Measurements from ENCODE around the gene FGD6. TPM values are rescaled to one million over a fixed set of nuclear protein-coding genes. Genes with fewer than 3 reads are reported as not detected.

The FGD6 gene
- total and polyA plus RNA-seq, 2 donors (not counting 1 experiment from before 2014, with no cell fraction given): 3.3 to 4.7 TPM

DNA sequence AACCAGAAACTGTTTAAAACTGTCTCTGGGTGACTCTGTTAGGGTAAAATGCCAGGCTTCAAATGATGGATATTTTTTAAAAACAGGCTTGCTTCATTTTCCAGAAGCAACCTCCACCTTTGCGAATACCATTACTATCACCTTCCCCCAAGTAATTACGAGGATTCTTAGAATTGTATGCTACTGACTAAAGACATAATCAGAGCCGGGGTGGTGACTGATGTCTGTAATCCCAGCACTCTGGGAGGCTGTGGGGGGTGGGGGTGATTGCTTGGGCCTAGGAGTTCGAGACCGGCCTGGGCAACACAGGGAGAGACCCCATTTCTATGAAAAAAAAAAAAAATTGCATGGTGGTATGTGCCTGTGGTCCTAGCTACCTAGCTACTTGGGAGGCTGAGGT lies 38.3 kb downstream of the FGD6 start:
- Histone ChIP-seq H3K79me2 (ENCODE audit: control insufficient read depth, insufficient read depth, low read length) (no peaks in the 10 kb centered on the region), H3K9me3 (ENCODE audit: control insufficient read depth, insufficient read depth, low read depth, low read length) (no peaks in the 10 kb centered on the region), H3K4me1 (ENCODE audit: control insufficient read depth, extremely low read depth, insufficient read depth, low read length) (peaks cover under 1% of the 10 kb centered on the region), H3K27ac (ENCODE audit: insufficient read depth, low read length) (no peak overlapping the region), H3K4me3 (replicated peaks in 1 of 4; ENCODE audit: control extremely low read depth in 1 of 4, insufficient read depth in 1 of 4, low read depth in 3 of 4, low read length in 4 of 4) (no peak overlapping the region), H3K4me2 (ENCODE audit: extremely low read depth, insufficient read depth, low read length) (no peak overlapping the region), H2AFZ (ENCODE audit: low read length) (no peak overlapping the region), H3K9ac (ENCODE audit: insufficient read depth, low read length) (no peak overlapping the region), H4K20me1 (ENCODE audit: control insufficient read depth, extremely low read depth, insufficient read depth, low read length) (no peaks in the 10 kb centered on the region), H3K36me3 (ENCODE audit: control insufficient read depth, insufficient read depth, low read length) (no peaks in the 10 kb centered on the region), H3K27me3 (ENCODE audit: control insufficient read depth, insufficient read depth, low read length) (no peaks in the 10 kb centered on the region)
- no peak for TF ChIP-seq EZH2 (IDR thresholded peaks at IDR 0.05; ENCODE audit: low read length, missing control alignments)
- TF ChIP-seq, protein P1, sequence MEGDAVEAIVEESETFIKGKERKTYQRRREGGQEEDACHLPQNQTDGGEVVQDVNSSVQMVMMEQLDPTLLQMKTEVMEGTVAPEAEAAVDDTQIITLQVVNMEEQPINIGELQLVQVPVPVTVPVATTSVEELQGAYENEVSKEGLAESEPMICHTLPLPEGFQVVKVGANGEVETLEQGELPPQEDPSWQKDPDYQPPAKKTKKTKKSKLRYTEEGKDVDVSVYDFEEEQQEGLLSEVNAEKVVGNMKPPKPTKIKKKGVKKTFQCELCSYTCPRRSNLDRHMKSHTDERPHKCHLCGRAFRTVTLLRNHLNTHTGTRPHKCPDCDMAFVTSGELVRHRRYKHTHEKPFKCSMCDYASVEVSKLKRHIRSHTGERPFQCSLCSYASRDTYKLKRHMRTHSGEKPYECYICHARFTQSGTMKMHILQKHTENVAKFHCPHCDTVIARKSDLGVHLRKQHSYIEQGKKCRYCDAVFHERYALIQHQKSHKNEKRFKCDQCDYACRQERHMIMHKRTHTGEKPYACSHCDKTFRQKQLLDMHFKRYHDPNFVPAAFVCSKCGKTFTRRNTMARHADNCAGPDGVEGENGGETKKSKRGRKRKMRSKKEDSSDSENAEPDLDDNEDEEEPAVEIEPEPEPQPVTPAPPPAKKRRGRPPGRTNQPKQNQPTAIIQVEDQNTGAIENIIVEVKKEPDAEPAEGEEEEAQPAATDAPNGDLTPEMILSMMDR (conservative IDR thresholded peaks at IDR 0.05 in 1 of 2, IDR thresholded peaks at IDR 0.05 in 1 of 2; ENCODE audit: low read depth in 1 of 2, low read length in 2 of 2): no peak
- DNase-seq (ENCODE audit: low read depth in 2 of 2): peak in 1 of 2 donors; percentile 52

DNA sequence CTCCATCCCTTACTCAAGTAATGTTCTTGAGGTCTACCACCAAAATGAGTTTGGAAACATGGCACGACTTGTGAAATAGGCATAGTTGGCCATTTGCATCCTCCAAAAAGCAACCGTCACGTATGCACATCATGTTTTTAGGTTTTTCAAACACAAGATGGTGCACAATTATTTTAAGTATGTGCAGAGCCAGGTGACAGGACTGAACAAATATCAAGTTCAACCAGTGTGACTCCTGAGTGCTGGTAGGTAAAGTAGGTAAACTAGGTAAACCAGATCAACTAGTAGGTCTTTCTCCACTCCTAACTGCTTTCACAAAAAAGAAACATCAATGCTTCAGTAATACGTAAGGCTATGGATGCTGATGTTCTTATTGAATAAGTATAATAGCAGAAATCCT lies 39.1 kb downstream of the FGD6 start:
- Histone ChIP-seq H3K27me3 (ENCODE audit: control insufficient read depth, insufficient read depth, low read length) (no peaks in the 10 kb centered on the region), H3K36me3 (ENCODE audit: control insufficient read depth, insufficient read depth, low read length) (no peaks in the 10 kb centered on the region), H3K79me2 (ENCODE audit: control insufficient read depth, insufficient read depth, low read length) (no peaks in the 10 kb centered on the region), H4K20me1 (ENCODE audit: control insufficient read depth, extremely low read depth, insufficient read depth, low read length) (no peaks in the 10 kb centered on the region), H3K9ac (ENCODE audit: insufficient read depth, low read length) (no peak overlapping the region), H3K4me3 (replicated peaks in 1 of 4; ENCODE audit: control extremely low read depth in 1 of 4, insufficient read depth in 1 of 4, low read depth in 3 of 4, low read length in 4 of 4) (no peak overlapping the region), H3K9me3 (ENCODE audit: control insufficient read depth, insufficient read depth, low read depth, low read length) (no peaks in the 10 kb centered on the region), H3K4me1 (ENCODE audit: control insufficient read depth, extremely low read depth, insufficient read depth, low read length) (peaks cover 3% of the 10 kb centered on the region), H3K27ac (ENCODE audit: insufficient read depth, low read length) (no peak overlapping the region), H2AFZ (ENCODE audit: low read length) (no peak overlapping the region), H3K4me2 (ENCODE audit: extremely low read depth, insufficient read depth, low read length) (no peak overlapping the region)
- DNase-seq (ENCODE audit: low read depth in 2 of 2): no peak
- TF ChIP-seq, protein P1 (conservative IDR thresholded peaks at IDR 0.05 in 1 of 2, IDR thresholded peaks at IDR 0.05 in 1 of 2; ENCODE audit: low read depth in 1 of 2, low read length in 2 of 2): no peak
- TF ChIP-seq EZH2 (IDR thresholded peaks at IDR 0.05; ENCODE audit: low read length, missing control alignments): no peak

DNA sequence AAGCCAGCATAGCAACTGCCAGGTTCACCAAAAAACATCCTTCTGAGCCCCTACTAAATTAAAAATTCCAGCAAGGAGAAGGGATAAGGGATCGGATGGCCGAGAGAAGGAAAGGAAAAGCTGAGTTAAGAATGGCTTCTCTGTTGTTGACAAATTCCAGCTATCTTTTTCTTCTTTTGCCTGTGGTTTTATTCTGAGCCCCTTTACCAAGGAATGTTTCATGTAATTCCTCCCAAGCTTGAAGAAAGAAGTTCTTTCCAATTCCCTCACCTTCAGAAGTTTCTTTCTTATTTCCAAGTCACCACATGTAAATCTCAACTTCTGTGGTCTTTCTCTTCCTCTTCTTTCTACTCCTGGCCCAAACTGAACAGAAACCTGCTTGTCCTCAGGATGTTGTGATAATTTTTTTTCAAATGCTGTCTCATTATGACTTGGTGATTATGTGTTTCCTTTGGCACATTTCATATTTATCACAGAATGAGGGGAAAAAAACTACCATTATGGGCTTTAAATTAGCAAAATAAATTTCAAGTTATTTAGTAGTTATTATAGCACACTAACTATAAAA lies 40.0 kb downstream of the FGD6 start:
- Histone ChIP-seq H3K4me3 (replicated peaks in 1 of 4; ENCODE audit: control extremely low read depth in 1 of 4, insufficient read depth in 1 of 4, low read depth in 3 of 4, low read length in 4 of 4) (no peak overlapping the region), H3K36me3 (ENCODE audit: control insufficient read depth, insufficient read depth, low read length) (no peaks in the 10 kb centered on the region), H4K20me1 (ENCODE audit: control insufficient read depth, extremely low read depth, insufficient read depth, low read length) (no peaks in the 10 kb centered on the region), H3K79me2 (ENCODE audit: control insufficient read depth, insufficient read depth, low read length) (no peaks in the 10 kb centered on the region), H2AFZ (ENCODE audit: low read length) (no peak overlapping the region), H3K4me1 (ENCODE audit: control insufficient read depth, extremely low read depth, insufficient read depth, low read length) (peaks cover 3% of the 10 kb centered on the region), H3K9me3 (ENCODE audit: control insufficient read depth, insufficient read depth, low read depth, low read length) (no peaks in the 10 kb centered on the region), H3K27ac (ENCODE audit: insufficient read depth, low read length) (no peak overlapping the region), H3K9ac (ENCODE audit: insufficient read depth, low read length) (no peak overlapping the region), H3K27me3 (ENCODE audit: control insufficient read depth, insufficient read depth, low read length) (no peaks in the 10 kb centered on the region), H3K4me2 (ENCODE audit: extremely low read depth, insufficient read depth, low read length) (no peak overlapping the region)
- peak in 1 of 2 donors; percentile 61 for DNase-seq (ENCODE audit: low read depth in 2 of 2)
- no peak for TF ChIP-seq EZH2 (IDR thresholded peaks at IDR 0.05; ENCODE audit: low read length, missing control alignments)
- TF ChIP-seq, protein P1 (conservative IDR thresholded peaks at IDR 0.05 in 1 of 2, IDR thresholded peaks at IDR 0.05 in 1 of 2; ENCODE audit: low read depth in 1 of 2, low read length in 2 of 2): no peak

Data from fibroblast of lung (primary cell).